Limb (tissue), 2 donors: ENCODE data around the gene UBALD2.
"Not testable (repeated sequence)": the region's sequence is repeated elsewhere in the genome, so short reads cannot be mapped to it uniquely, and the experiment has no call there.

Source experiments
- DNase-seq, 2 donors: peaks; one replicate each; pipeline ENCODE4 v3.0.0-alpha.2; 2016; ENCODE audit errors: extremely low spot score in 2 of 2

The UBALD2 gene

GRCh38 chr17:76244721-76245120, 20.4 kb upstream of the UBALD2 start:
- DNase-seq: not testable (repeated sequence)

- DNase-seq: no peak
These were observed 18.8 kb upstream of the UBALD2 start for GRCh38 chr17:76246080-76247066.

GRCh38 chr17:76247304-76247703, 17.8 kb upstream of the UBALD2 start:
- no peak for DNase-seq

DNA sequence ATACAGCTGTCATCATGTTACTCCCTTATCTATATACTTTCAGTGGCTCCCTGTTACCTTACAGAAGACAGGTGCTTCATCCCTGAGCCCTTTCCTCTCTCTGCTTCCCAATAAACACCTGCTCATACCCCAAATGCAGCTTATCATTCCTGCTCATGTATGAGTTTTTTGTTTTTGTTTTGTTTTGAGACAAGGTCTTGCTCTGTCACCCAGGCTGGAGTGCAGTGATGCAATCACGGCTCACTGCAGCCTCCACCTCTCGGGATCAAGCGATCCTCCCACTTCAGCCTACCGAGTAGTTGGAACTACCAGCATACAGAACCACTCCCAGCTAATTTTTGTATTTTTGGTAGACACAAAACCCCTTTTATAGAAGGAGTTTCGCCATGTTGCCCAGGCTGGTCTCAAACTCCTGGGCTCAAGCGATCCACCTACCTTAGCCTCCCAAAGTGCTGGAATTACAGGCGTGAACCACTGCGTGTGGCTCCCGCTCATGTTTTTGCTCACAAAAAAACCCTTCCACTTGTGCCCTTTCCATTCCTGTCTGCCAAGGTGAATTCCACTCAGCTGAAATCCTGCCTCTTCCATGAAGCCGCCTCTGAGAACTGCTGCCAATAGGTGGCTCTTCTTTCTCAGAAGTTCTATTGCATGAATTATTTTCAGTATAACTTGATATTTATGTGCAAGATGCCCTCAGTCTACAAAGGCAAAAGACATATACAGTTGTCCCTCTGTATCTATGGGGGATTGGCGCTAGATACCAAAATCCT, 16.9 kb upstream of the UBALD2 start:
- no peak for DNase-seq

- no peak for DNase-seq
These were observed 15.0 kb upstream of the UBALD2 start for GRCh38 chr17:76250141-76250540.

- DNase-seq: no peak
These were observed 13.6 kb upstream of the UBALD2 start for GRCh38 chr17:76251478-76252039.

DNA sequence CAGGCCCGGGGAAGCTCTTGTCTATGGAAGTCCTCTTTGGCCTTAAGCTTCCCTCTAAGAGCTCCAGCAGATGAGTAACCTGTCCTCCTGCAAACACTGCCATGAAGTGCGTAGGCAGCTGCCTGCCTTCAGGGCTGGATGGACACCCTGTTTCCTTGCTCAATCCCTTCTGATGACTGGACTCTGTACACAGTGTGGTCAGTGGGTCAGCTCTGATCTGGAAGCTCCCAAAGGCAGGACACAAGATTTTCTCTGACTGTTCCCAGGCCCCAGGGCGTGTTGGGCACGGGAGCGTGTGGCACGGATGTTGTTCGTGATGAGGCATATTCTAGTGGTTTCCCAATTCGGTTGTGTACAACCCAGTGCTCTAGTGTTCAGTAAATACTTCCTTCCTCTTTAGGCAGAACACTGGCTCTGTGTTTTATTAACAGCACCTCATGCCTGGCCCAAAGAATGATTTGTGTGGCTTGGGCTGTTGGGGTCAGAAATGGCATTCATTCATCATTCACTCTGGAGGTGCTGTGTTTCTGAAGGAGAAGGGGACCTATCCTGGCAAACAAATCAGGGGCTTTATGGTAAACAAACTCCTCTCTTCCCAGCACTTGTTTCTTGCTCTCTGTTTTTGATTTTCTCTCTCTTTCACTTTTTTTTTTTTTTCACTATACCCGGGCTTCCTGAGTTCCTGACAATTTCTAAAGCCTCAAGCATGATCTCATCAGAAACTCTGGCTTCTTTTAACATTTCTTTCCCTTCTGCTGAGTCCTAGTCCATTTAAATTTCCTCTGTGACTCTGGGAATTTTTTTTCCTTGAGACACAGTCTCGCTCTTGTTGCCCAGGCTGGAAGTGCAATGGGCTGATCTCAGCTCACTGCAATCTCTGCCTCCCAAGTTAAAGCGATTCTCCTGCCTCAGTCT, 12.9 kb upstream of the UBALD2 start:
- no peak for DNase-seq

DNA sequence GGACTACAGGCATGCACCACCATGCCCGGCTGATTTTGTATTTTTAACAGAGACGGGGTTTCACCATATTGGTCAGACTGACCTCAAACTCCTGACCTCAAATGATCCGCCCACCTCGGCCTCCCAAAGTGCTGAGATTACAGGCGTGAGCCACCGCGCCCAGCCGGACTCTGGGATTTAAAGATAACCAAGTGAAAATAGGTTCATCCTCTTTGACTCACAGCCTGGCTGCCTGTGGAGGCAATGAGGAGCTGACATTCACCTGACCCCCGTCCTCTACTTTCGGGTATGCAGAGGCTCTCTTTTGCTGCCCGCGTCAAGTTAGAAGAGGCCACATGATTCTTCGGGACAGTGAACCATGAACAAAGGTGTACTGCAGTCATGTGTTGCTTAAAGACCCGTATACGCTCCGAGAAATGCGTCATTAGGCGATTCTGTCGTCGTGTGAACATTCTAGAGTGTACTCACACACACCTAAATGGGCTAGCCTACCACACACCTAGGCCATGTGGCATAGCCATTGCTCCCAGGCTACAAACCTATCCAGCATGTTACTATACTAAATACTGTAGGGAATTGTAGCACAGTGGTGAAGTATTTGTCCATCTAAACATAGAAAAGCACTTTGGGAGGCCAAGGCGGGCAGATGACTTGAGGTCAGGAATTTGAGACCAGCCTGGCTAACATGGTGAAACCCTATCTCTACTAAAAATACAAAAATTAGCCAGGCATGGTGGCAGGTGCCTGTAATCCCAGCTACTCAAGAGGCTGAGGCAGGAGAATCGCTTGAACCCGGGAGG, 12.0 kb upstream of the UBALD2 start:
- not testable (repeated sequence) for DNase-seq

GRCh38 chr17:76253841-76254240, 11.3 kb upstream of the UBALD2 start:
- no peak for DNase-seq

DNA sequence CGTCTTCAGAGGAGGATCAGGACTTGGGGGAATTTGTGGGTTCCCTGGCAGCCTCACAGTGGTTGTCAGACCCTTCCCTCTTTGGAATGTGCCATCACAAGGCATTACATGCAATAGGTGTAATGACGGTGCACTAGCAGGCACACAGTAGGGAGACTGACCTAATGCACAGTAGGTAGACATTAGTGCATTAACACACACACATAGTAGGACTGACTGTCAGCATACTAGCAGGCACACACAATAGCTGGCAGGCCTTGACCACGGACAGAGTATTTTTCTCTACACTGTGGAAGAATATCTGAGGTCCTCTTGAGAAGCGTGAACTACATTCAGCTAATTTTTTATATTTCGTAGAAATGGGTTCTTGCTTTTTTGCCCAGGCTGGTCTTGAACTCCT, 10.9 kb upstream of the UBALD2 start:
- DNase-seq: no peak

- no peak for DNase-seq
These were observed 9.2 kb upstream of the UBALD2 start for GRCh38 chr17:76255801-76256429.

- not testable (repeated sequence) for DNase-seq
These were observed 8.6 kb upstream of the UBALD2 start for GRCh38 chr17:76256430-76257050.

GRCh38 chr17:76260220-76260619, 4.9 kb upstream of the UBALD2 start:
- DNase-seq: no peak

DNA sequence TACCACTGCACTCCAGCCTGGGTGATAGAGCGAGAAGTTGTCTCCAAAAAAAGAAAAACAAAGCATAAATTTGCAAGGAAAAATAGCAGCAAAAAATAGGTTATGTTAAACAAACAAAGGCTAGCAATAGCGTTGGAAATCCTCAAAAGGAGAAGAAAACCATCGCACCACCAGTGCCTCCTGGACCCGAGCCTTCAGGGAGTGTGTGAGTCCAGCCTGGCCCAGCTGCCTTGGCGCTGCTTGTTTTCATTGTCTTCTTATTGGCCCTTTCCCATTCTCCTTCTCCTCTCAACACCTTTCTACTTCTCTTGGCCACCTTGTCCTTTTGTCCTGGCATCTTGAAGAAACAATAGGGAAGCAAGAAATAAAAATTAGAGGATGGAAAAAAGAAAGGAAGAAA, 4.5 kb upstream of the UBALD2 start:
- DNase-seq: no peak

GRCh38 chr17:76261421-76262215, 3.5 kb upstream of the UBALD2 start:
- no peak for DNase-seq

DNA sequence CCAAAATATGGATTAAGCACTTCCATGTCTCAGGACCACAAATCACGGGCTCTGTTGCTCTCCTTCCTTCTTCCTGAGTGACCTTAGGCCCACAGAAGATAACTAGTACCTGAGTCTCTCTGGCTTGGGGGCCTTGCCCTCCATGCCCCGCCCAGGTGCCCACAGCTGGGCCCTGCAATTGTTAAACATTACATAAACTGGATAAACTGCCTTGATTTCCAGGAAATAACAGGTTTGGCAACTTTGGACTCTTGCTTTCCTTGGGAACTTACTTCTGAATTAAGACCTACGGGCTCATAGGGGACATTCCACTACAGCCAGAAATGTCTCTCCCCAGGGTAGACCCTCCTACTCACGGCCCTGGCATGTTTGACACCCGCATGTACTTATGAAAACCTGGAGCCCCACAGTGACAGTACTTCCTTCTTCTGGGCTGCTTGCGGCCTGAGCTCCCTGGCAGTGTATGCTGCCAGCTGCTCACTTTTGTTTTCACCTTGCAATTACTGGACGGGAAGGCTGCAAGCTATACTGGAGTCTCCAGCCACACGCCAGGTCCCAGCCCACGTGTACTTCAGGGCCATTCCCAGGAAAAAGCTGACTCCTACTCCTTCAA, 2.3 kb upstream of the UBALD2 start:
- DNase-seq: peak in 1 of 2 donors; percentile 21

DNA sequence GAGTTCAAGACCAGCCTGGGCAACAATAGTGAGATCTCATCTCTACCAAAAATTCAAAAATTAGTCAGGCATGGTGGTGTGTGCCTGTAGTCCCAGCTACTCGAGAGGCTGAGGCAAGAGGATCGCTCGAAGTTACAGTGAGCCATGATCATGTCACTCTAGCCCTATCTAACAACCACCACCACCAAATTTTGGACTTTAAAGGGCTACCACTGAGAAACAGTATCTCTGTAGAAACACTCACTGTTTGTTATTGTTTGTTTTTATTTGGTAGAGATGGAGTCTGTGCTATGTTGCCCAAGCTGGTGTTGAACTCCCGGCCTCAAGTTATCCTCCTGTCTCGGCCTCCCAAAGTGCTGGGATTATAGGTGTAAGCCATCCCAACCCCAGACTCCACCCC, 1.3 kb upstream of the UBALD2 start:
- DNase-seq: no peak

- DNase-seq: peak in 1 of 2 donors; percentile 19
These were observed 758 bp upstream of the UBALD2 start for GRCh38 chr17:76264425-76264754.
